Stimulated activated CD4-positive, alpha-beta T cell treated with anti-CD3 and anti-CD28 coated beads, Interleukin-12 subunit alpha, Interleukin-12 subunit beta, amount 100 ng/mL, for 24 hours (primary cell): ENCODE measurements around the gene LCN15.
"Not testable (repeated sequence)": the region's sequence is repeated elsewhere in the genome, so short reads cannot be mapped to it uniquely, and the experiment has no call there.

ENCODE experiments used
- DNase-seq, 2 experiments: peaks; one replicate each; pipeline ENCODE4 v3.0.0-alpha.2; 2020; ENCODE audit warnings: low read depth in 2 of 2

Gene LCN15

DNA sequence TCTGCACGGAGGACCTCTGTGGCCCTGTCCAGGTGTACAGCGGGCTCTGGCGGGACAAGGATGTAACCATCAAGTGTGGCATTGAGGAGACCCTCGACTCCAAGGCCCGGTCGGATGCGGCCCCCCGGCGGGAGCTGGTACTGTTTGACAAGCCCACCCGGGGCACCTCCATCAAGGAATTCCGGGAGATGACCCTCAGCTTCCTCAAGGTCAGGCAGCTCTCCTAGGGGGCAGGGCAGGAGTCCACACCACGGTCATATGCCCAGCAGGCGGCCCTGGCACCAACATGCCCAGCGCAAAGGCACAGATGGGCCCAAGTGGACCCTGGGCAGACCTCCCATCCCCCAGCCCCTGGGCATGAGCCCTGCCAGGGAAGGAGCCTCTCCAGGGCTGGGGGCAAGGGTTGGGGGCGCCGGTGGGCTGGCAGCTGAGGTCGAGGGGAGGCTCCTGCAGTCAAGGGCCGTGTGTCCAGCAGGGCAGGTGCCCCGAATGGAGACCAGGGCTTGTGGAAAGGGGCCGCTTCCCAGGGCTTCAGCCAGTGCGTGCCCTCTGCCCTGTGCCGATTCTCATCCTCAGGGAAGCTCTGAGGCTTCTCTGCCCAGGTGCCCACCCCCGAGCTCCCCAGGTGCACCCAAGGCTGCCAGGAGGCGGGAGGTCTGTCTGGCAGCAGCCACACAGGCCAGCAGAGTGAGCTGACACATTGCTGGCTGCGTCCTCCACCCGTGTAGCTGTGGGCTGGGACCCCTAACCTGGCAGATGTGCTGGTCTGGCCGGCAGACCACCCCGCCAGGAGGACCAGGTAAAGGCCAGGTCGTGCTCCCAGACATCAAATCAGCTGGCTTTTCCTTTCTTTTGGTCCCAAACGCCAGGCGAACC lies 42.0 kb downstream of the LCN15 start:
- DNase-seq: no peak

- DNase-seq: no peak
These were observed 42.8 kb downstream of the LCN15 start for GRCh38 chr9:136721339-136722092.

GRCh38 chr9:136720898-136721338 lies 43.4 kb downstream of the LCN15 start:
- no peak for DNase-seq

DNA sequence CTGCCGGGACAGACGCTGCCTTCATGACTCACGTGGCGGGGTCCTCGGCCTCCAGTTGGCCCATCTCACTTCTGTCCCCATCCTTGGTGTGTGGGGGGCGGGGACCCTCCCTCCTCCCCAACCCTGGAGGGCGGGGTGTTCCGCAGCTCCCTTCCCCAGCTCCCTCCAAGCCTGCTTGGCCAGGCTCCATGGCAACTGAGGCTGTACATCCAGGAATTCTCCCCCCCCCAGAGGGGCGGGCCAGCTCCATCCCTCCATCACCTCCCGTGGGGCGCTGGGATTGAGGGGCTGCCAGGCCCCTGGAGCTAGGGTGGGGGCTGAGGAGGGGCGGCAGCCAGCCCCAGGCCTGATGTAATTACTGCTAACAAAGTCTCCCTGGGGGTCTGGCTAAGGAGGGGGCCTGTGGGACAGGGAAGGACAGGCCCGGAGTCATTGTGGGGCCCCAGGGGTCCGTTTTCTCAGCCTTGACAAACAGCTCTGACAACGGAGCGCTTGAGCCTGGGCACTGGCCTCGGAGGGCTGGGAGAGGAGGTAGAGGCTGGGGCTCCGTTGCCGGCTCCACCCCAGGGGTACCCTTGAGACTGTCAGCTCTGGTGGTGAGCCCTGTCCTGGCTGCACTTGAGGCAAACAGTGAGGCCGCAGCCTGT lies 43.9 kb downstream of the LCN15 start:
- no peak for DNase-seq

GRCh38 chr9:136719195-136719880 lies 45.0 kb downstream of the LCN15 start:
- no peak for DNase-seq

GRCh38 chr9:136718345-136719194 lies 45.7 kb downstream of the LCN15 start:
- no peak for DNase-seq

DNA sequence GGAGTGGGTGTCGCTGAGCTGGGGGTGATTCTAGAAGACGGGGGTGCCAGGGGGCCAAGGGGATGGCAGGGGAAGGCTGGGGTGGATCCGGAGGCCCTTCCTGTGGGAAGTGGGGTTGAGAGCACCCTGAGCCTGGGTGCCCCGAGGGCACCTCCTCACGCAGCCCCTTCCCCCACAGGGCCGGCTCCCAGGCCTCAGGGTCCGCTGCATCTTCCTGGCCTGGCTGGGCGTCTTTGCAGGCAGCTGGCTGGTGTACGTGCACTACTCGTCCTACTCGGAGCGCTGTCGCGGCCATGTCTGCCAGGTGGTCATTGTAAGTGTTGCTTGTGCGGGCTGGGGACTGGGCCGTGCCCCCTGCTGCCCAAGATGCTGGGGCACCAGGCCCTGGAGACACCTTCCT lies 46.9 kb downstream of the LCN15 start:
- no peak for DNase-seq

GRCh38 chr9:136714893-136715274 lies 49.4 kb downstream of the LCN15 start:
- DNase-seq: no peak

GRCh38 chr9:136714096-136714892 lies 50.0 kb downstream of the LCN15 start:
- no peak for DNase-seq

- DNase-seq: no peak
These were observed 50.8 kb downstream of the LCN15 start for GRCh38 chr9:136713550-136713949.

DNA sequence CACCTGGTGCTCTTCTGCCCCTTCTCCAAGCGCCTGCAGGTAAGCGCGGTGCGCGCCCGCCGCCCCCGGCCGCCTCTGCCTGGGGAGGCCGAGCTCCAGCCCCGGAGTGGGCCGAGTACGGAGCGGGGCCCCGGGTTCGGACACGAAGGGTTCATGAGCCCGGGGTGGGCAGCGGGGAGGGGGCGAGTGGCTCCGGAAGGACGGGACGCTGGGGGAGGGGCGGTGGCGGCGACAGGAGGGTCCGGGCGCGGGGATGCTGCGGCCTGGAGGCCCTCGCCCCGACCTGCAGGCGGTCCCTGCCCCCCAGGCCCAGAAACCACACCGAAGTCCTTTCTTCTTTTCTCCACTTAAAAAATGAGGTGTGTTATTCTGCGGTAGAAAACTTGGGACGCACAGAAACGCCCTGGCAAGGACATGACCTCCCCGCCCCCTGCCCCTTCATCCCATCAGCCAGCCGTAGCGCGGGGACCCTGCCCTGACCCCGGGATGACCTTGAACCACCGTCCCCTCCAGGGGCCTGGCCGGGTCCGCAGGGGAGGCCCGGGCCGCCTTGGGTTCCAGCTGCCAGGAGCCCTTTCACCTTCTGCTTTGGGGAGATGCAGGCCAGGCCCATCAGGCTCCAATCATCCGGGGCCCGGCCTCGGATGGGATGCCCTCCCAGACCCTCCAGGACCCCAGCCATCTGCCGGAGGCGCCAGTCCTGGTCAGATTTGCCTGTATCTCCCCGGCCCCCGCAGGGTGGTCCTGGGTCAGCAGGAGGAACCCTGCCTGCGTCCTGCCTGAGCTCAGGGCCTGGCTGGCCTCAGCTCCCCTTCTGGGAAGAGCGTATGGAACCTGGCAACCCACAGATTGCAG lies 51.4 kb downstream of the LCN15 start:
- DNase-seq: no peak

DNA sequence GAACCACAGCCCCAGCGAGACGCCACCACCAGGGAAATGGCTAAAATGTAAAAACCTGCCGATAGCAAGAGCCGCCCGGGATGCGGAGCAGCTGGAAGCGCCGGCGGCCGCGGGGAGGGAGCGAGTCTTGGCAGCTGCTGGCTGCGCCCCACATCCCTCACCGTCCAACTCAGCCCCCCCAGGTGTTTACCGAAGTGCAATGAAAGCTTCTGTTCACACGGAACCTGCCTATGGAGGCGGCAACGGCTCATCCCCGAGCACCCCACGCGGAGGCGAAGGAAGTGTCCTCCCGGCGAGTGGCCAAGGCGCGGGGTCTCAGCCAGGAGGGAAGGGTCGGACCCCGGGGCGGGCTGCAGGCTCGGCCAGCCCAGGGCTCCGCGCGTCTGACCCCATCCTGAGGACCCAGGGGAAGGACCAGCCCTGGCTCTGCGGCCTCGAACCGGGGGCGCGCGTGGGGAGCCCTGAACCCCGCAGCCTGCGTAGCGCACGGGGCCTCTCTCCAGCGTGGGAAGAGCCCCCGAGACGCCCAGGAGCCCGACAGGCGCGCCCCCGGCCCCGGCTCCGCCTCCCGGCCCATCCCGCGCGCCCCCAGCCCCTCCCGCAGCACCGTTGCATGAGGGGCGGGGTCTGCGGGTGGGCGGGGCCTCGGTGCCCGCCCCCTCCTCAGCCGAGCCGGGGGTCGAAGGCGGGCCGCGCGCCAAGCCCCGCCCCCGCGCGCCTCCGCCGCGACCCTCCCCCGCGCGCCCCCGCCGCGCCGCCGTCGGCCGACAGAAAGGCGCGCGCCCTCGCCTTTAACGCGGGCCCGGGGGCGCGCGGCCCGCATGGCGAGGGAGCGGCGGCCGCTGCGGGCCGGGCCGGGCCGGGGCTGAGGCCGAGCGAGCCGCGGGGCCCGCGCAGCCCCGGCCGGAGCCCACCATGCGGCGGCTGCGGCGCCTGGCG lies 52.3 kb downstream of the LCN15 start, which contains the start of gene DIPK1B:
Gene DIPK1B (plus strand): TSS at position 822 of the 939 bp plus-strand sequence. CDS start 94 bp downstream, at position 916.
- no peak for DNase-seq

DNA sequence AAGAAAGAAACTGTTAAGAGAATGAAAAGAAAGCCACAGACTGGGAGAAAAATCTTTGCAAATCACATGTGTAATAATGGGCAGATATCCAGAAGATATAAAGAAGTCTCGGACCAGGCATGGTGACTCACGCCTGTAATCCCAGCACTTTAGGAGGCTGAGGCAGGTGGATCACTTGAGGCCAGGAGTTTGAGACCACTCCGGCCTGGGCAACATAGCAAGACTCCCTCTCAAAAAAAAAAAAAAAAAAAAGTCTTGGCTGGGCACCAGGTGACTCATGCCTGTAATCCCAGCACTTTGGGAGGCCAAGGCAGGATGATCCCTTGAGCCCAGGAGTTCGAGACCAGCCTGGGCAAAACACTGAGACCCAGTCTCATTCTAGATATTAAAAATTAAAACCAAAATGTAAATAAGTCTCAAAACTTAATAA lies 53.1 kb downstream of the LCN15 start:
- not testable (repeated sequence) for DNase-seq

DNA sequence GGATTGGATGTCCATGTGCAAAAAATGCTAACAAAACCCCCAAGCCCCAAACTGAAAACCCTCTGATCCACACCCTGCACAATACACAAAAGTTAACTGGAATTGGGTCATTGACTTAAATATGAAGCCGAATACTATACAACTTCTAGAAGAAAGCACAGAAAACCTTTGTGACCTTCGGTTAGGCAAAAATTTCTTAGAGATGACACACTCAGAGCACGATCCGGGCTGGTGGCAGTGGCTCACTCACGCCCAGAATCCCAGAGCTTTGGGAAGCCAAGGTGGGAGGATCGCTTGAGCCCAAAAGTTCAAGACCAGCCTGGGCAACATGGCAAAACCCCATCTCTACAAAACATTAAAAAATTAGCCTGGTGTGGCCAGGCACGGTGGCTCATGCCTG lies 53.8 kb downstream of the LCN15 start:
- no peak for DNase-seq
